ENCODE measurements around the gene SLC2A6.

Gene SLC2A6

GRCh38 chr9:133515615-133516255 is 36.8 kb upstream of the SLC2A6 start:
- DNase-seq (ENCODE audit: low spot score) = no peak

- DNase-seq (ENCODE audit: low spot score) = no peak
These were observed 36.3 kb upstream of the SLC2A6 start for GRCh38 chr9:133515240-133515610.

GRCh38 chr9:133514460-133515239 is 35.8 kb upstream of the SLC2A6 start:
- no peak for DNase-seq (ENCODE audit: low spot score)

GRCh38 chr9:133513214-133514100 is 34.6 kb upstream of the SLC2A6 start:
- DNase-seq (ENCODE audit: low spot score) = no peak

GRCh38 chr9:133512253-133513213 is 33.6 kb upstream of the SLC2A6 start:
- DNase-seq (ENCODE audit: low spot score) = no peak

- DNase-seq (ENCODE audit: low spot score) = no peak
These were observed 32.7 kb upstream of the SLC2A6 start for GRCh38 chr9:133511607-133512006.

- DNase-seq (ENCODE audit: low spot score) = no peak
These were observed 32.1 kb upstream of the SLC2A6 start for GRCh38 chr9:133510926-133511505.

GRCh38 chr9:133509179-133510083 is 30.5 kb upstream of the SLC2A6 start:
- no peak for DNase-seq (ENCODE audit: low spot score)

- no peak for DNase-seq (ENCODE audit: low spot score)
These were observed 29.1 kb upstream of the SLC2A6 start for GRCh38 chr9:133508046-133508445.

- no peak for DNase-seq (ENCODE audit: low spot score)
These were observed 28.5 kb upstream of the SLC2A6 start for GRCh38 chr9:133507246-133507965.

- peak; percentile 66 for DNase-seq (ENCODE audit: low spot score)
These were observed 27.7 kb upstream of the SLC2A6 start for GRCh38 chr9:133506653-133507038.

GRCh38 chr9:133505901-133506652 is 27.2 kb upstream of the SLC2A6 start:
- no peak for DNase-seq (ENCODE audit: low spot score)

- DNase-seq (ENCODE audit: low spot score) = no peak
These were observed 26.4 kb upstream of the SLC2A6 start for GRCh38 chr9:133505186-133505830.

- DNase-seq (ENCODE audit: low spot score) = no peak
These were observed 23.2 kb upstream of the SLC2A6 start for GRCh38 chr9:133502112-133502511.

GRCh38 chr9:133499892-133500270 is 21.0 kb upstream of the SLC2A6 start:
- DNase-seq (ENCODE audit: low spot score) = no peak

GRCh38 chr9:133499132-133499891 is 20.4 kb upstream of the SLC2A6 start:
- DNase-seq (ENCODE audit: low spot score) = no peak

Data from RKO (cell line).